OCI-LY1 (cell line): Measurements from ENCODE around the gene SPACA4.

ENCODE experiments used
- H2AFZ ChIP-seq: fragments of 200-600 bp; sonication (generic), shearing (Covaris generic); 2 replicates; pipeline ENCODE4 v1.6.0; 2014; ENCODE audit warnings: antibody characterized with exemption, mild to moderate bottlenecking, low read length
- H3F3A ChIP-seq: fragments of 200-600 bp; sonication (generic), shearing (Covaris generic); 2 replicates; pipeline ENCODE4 v1.6.0; 2014; ENCODE audit warnings: mild to moderate bottlenecking, antibody characterized with exemption, low read length, moderate library complexity; ENCODE audit not compliant: insufficient read depth
- H3K27ac ChIP-seq: fragments of 200-600 bp; sonication (generic); 2 replicates; pipeline ENCODE4 v1.5.1; 2014; ENCODE audit warnings: low read length, mixed run types, mild to moderate bottlenecking, low read depth; ENCODE audit not compliant: poor library complexity, severe bottlenecking
- H3K27me3 ChIP-seq: fragments of 200-600 bp; sonication (generic); 2 replicates; pipeline ENCODE4 v1.6.0; 2014; ENCODE audit warnings: antibody characterized with exemption, mild to moderate bottlenecking, low read length, moderate library complexity; ENCODE audit not compliant: insufficient read depth
- H3K36me3 ChIP-seq: fragments of 200-600 bp; sonication (generic); 2 replicates; pipeline ENCODE4 v1.6.1; 2014; ENCODE audit warnings: mild to moderate bottlenecking, antibody characterized with exemption, low read length, moderate library complexity, mixed read lengths; ENCODE audit not compliant: insufficient read depth
- H3K4me1 ChIP-seq: fragments of 200-600 bp; sonication (generic); 2 replicates; pipeline ENCODE4 v1.5.1; 2014; ENCODE audit warnings: mild to moderate bottlenecking, low read length, moderate library complexity; ENCODE audit not compliant: insufficient read depth, severe bottlenecking
- H3K4me2 ChIP-seq: fragments of 200-600 bp; sonication (generic), shearing (Covaris generic); 2 replicates; pipeline ENCODE4 v1.6.1; 2014; ENCODE audit warnings: low read length
- H3K4me3 ChIP-seq: fragments of 200-600 bp; sonication (generic); 2 replicates; pipeline ENCODE4 v1.5.1; 2014; ENCODE audit warnings: low read length, low read depth, mild to moderate bottlenecking, mixed read lengths; ENCODE audit not compliant: poor library complexity, severe bottlenecking
- H3K79me2 ChIP-seq: fragments of 200-600 bp; shearing (Covaris generic); 2 replicates; pipeline ENCODE4 v1.6.1; 2016; ENCODE audit warnings: mixed run types, low read length, mixed read lengths; ENCODE audit not compliant: insufficient read depth
- H3K9ac ChIP-seq: fragments of 200-600 bp; sonication (generic), shearing (Covaris generic); 2 replicates; pipeline ENCODE4 v1.6.1; 2014; ENCODE audit warnings: mild to moderate bottlenecking, low read length, mixed read lengths
- H3K9me2 ChIP-seq: fragments of 200-600 bp; sonication (generic), shearing (Covaris generic); 2 replicates; pipeline ENCODE4 v1.6.1; 2014; ENCODE audit warnings: low read depth, mild to moderate bottlenecking, low read length, mixed read lengths
- H3K9me3 ChIP-seq: fragments of 200-600 bp; shearing (Covaris generic); 2 replicates; pipeline ENCODE4 v1.6.1; 2014; ENCODE audit warnings: low read length, mixed read lengths
- H4K20me1 ChIP-seq: fragments of 200-600 bp; sonication (generic), shearing (Covaris generic); 2 replicates; pipeline ENCODE4 v1.6.0; 2016; ENCODE audit warnings: mild to moderate bottlenecking, low read length; ENCODE audit not compliant: insufficient read depth
- CTCF ChIP-seq: fragments of 200-600 bp; sonication (generic), shearing (Covaris generic); IDR thresholded peaks from 2 replicates; pipeline ENCODE4 v1.5.1; 2017; ENCODE audit warnings: mild to moderate bottlenecking, antibody characterized with exemption, low read length, moderate library complexity, mixed read lengths
- EZH2 ChIP-seq: fragments of 200-600 bp; sonication (generic), shearing (Covaris generic); IDR thresholded peaks from 2 replicates; pipeline ENCODE4 v1.8.0; 2017; ENCODE audit warnings: borderline replicate concordance, mixed run types, mild to moderate bottlenecking, antibody characterized with exemption, low read length, moderate library complexity, mixed read lengths

The SPACA4 gene

GRCh38 chr19:48617146-48617937, 10.8 kb downstream of the SPACA4 start:
- TF ChIP-seq EZH2 (no peak), CTCF (no peak)
- no peak overlapping the region for H3K27ac ChIP-seq
- peaks cover 50% of the 10 kb centered on the region for H3K36me3 ChIP-seq
- H3K4me2 ChIP-seq = peak overlapping the region; percentile 92
- H3K9me3 ChIP-seq = no peaks in the 10 kb centered on the region
- no peaks in the 10 kb centered on the region for H3K27me3 ChIP-seq
- peaks cover 20% of the 10 kb centered on the region for H3K79me2 ChIP-seq
- no peak overlapping the region for H2AFZ ChIP-seq
- peak overlapping the region; percentile 95 for H3K4me3 ChIP-seq
- no peaks in the 10 kb centered on the region for H4K20me1 ChIP-seq
- peaks cover 47% of the 10 kb centered on the region for H3K4me1 ChIP-seq
- no peaks in the 10 kb centered on the region for H3F3A ChIP-seq
- no peaks in the 10 kb centered on the region for H3K9me2 ChIP-seq
- peak overlapping the region; percentile 99 for H3K9ac ChIP-seq

- no peaks in the 10 kb centered on the region for H3K9me3 ChIP-seq
- H3K4me2 ChIP-seq = peak overlapping the region; percentile 92
- no peaks in the 10 kb centered on the region for H4K20me1 ChIP-seq
- no peaks in the 10 kb centered on the region for H3F3A ChIP-seq
- H3K4me1 ChIP-seq = peaks cover 55% of the 10 kb centered on the region
- no peaks in the 10 kb centered on the region for H3K9me2 ChIP-seq
- no peak overlapping the region for H2AFZ ChIP-seq
- H3K4me3 ChIP-seq = peak overlapping the region; percentile 95
- H3K79me2 ChIP-seq = peaks cover 20% of the 10 kb centered on the region
- peak overlapping the region; percentile 99 for H3K9ac ChIP-seq
- H3K36me3 ChIP-seq = peaks cover 44% of the 10 kb centered on the region
- TF ChIP-seq EZH2 (no peak), CTCF (no peak)
- peak overlapping the region; percentile 65 for H3K27ac ChIP-seq
- H3K27me3 ChIP-seq = no peaks in the 10 kb centered on the region
Observed at GRCh38 chr19:48618278-48618915, 11.9 kb downstream of the SPACA4 start.

GRCh38 chr19:48618916-48619691, 12.6 kb downstream of the SPACA4 start, which contains the start of the genes RPL18 and SPHK2:
Gene RPL18, minus strand, starts transcription at chr19:48619178. Its CDS starts 35 bp downstream, at chr19:48619143.
Gene SPHK2, plus strand, starts transcription at chr19:48619506. Its CDS starts 1,009 bp downstream, at chr19:48620515.
- no peak for TF ChIP-seq CTCF
- no peak for TF ChIP-seq EZH2
- H3K4me3 ChIP-seq = peak within 1 kb of the TSS; percentile 95
- peak within 1 kb of the TSS; percentile 67 for H3K27ac ChIP-seq
- H3K9ac ChIP-seq = peak within 1 kb of the TSS; percentile 99
- no peaks in the 10 kb centered on the region for H3K9me3 ChIP-seq
- H3K4me2 ChIP-seq = peak within 1 kb of the TSS; percentile 92
- no peaks in the 10 kb centered on the region for H3F3A ChIP-seq
- H3K4me1 ChIP-seq = peaks cover 61% of the 10 kb centered on the region
- no peaks in the 10 kb centered on the region for H4K20me1 ChIP-seq
- H3K27me3 ChIP-seq = no peaks in the 10 kb centered on the region
- no peaks in the 10 kb centered on the region for H3K9me2 ChIP-seq
- peaks cover 40% of the 10 kb centered on the region for H3K36me3 ChIP-seq
- H3K79me2 ChIP-seq = peaks cover 20% of the 10 kb centered on the region
- H2AFZ ChIP-seq = no peak within 1 kb of the TSS
